GM21723 (cell line): ENCODE measurements around the gene DRAM1.

Experiments
- ATAC-seq: cut with Tn5 transposase; IDR thresholded peaks from one replicate; pipeline ENCODE4 v1.9.1; 2021; ENCODE audit warnings: mild to moderate bottlenecking, moderate library complexity; ENCODE audit not compliant: unreplicated experiment

The DRAM1 gene

GRCh38 chr12:101939856-101940265 lies 62.5 kb downstream of the DRAM1 start:
- no peak for ATAC-seq

- no peak for ATAC-seq
Measured at GRCh38 chr12:101940400-101940950, 63.1 kb downstream of the DRAM1 start.

GRCh38 chr12:101941306-101942249 lies 64.2 kb downstream of the DRAM1 start:
- ATAC-seq = peak; percentile 86

- ATAC-seq = no peak
Measured at GRCh38 chr12:101942250-101942605, 64.8 kb downstream of the DRAM1 start.

- no peak for ATAC-seq
Measured at GRCh38 chr12:101945369-101946232, 68.2 kb downstream of the DRAM1 start.

GRCh38 chr12:101946233-101946611 lies 68.8 kb downstream of the DRAM1 start:
- ATAC-seq = no peak

- no peak for ATAC-seq
Measured at GRCh38 chr12:101947316-101947715, 69.9 kb downstream of the DRAM1 start.

- ATAC-seq = no peak
Measured at GRCh38 chr12:101948365-101948764, 71.0 kb downstream of the DRAM1 start.

GRCh38 chr12:101951002-101951670 lies 73.8 kb downstream of the DRAM1 start:
- ATAC-seq = peak; percentile 44

GRCh38 chr12:101954113-101954512 lies 76.7 kb downstream of the DRAM1 start:
- ATAC-seq = no peak

GRCh38 chr12:101954676-101955075 lies 77.3 kb downstream of the DRAM1 start:
- ATAC-seq = no peak

- ATAC-seq = no peak
Measured at GRCh38 chr12:101957252-101957959, 80.0 kb downstream of the DRAM1 start.

- ATAC-seq = no peak
Measured at GRCh38 chr12:101959607-101960006, 82.2 kb downstream of the DRAM1 start.

GRCh38 chr12:101962486-101962885 lies 85.1 kb downstream of the DRAM1 start:
- ATAC-seq = no peak

GRCh38 chr12:101963697-101964096 lies 86.3 kb downstream of the DRAM1 start:
- no peak for ATAC-seq

- no peak for ATAC-seq
Measured at GRCh38 chr12:101966496-101966895, 89.1 kb downstream of the DRAM1 start.

- ATAC-seq = peak; percentile 73
Measured at GRCh38 chr12:101967506-101967905, 90.1 kb downstream of the DRAM1 start.

GRCh38 chr12:101968770-101969169 lies 91.4 kb downstream of the DRAM1 start:
- ATAC-seq = no peak
